Measurements from ENCODE around the gene TRIM71. TPM values are rescaled to one million over a fixed set of nuclear protein-coding genes. Genes with fewer than 3 reads are reported as not detected.

Gene TRIM71
- total RNA-seq, 1 donor from 2014 or later: 17.2 TPM

DNA sequence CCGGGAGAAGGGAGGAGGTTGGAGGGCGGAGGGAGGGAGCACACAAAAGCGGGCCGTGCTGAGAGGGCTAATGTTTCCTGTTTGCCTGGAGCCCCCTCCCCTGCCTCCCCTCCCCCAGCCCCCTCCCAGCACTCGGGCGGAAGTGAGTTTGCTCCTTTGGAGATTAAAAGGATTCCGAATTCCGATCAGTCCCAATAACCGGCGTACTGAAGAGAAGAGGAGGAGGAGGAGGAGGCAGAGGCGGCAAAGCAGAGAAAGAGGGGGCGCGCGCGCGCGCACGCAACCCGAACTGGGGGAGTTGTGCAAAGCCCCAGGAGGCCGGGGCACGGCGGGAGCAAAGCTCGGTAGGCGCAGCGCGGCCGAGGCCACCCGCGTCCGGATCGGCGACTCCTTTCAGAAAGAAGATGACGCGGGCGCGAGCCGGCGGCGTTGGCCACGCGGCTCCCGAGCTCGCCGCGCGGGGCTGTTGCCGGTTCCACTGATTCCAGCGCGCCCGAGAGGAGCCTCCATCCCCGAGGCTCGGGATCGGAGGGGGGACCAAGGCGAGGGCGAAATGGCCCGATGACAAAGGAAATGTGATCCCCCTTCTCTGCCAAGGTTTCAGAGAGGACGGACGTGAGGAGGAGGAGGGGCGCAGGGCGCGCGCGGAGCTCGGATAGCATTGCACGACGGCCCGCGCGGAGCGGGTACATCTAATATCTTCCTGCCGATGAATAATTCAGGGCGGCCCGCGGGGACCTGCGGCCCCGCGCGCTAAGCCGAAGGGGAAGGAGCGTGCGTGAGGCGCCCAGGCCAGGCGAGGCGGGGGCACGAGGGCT, 1.1 kb upstream of the TRIM71 start:
- H3K27me3 ChIP-seq (ENCODE audit: insufficient read depth, low read length): peaks cover 60% of the 10 kb centered on the region
- H3K4me1 ChIP-seq (ENCODE audit: insufficient read depth, low read length): peaks cover 4% of the 10 kb centered on the region
- TF ChIP-seq EZH2 (IDR thresholded peaks at IDR 0.05; ENCODE audit: insufficient read depth, low read length): no peak
- TF ChIP-seq, protein P1, sequence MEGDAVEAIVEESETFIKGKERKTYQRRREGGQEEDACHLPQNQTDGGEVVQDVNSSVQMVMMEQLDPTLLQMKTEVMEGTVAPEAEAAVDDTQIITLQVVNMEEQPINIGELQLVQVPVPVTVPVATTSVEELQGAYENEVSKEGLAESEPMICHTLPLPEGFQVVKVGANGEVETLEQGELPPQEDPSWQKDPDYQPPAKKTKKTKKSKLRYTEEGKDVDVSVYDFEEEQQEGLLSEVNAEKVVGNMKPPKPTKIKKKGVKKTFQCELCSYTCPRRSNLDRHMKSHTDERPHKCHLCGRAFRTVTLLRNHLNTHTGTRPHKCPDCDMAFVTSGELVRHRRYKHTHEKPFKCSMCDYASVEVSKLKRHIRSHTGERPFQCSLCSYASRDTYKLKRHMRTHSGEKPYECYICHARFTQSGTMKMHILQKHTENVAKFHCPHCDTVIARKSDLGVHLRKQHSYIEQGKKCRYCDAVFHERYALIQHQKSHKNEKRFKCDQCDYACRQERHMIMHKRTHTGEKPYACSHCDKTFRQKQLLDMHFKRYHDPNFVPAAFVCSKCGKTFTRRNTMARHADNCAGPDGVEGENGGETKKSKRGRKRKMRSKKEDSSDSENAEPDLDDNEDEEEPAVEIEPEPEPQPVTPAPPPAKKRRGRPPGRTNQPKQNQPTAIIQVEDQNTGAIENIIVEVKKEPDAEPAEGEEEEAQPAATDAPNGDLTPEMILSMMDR (IDR thresholded peaks at IDR 0.05; ENCODE audit: insufficient read depth, low read depth, low read length): no peak
- DNase-seq (ENCODE audit: low read depth): no peak
- H3K4me1 Mint-ChIP-seq (ENCODE audit: low read depth, unreplicated experiment): peaks cover 25% of the 10 kb centered on the region
- peak overlapping the region; percentile 85 for H3K4me2 ChIP-seq (ENCODE audit: low read length)
- peaks cover 15% of the 10 kb centered on the region for H3K9me3 ChIP-seq (ENCODE audit: insufficient read depth, low read depth, low read length)
- H3K27ac Mint-ChIP-seq (ENCODE audit: unreplicated experiment): peak overlapping the region; percentile 47
- H2AFZ ChIP-seq (ENCODE audit: low read depth, low read length): peak overlapping the region; percentile 83
- FAIRE-seq: no peak
- no peaks in the 10 kb centered on the region for H3K9me3 Mint-ChIP-seq (ENCODE audit: unreplicated experiment)
- H3K27me3 Mint-ChIP-seq (ENCODE audit: low read depth, unreplicated experiment): no peaks in the 10 kb centered on the region
- H3K4me3 ChIP-seq (ENCODE audit: insufficient read depth, low read depth, low read length): peak overlapping the region; percentile 44
- H3K79me2 ChIP-seq (ENCODE audit: insufficient read depth, low read length): no peaks in the 10 kb centered on the region
- H4K20me1 ChIP-seq (ENCODE audit: insufficient read depth, low read length): no peaks in the 10 kb centered on the region
- no peak overlapping the region for H3K9ac ChIP-seq (ENCODE audit: low read length)
- H3K27ac ChIP-seq (ENCODE audit: low read depth, low read length): no peak overlapping the region
- peak overlapping the region; percentile 89 for H3K4me3 Mint-ChIP-seq (ENCODE audit: unreplicated experiment)
- H3K36me3 ChIP-seq (ENCODE audit: insufficient read depth, low read length): no peaks in the 10 kb centered on the region
- peaks cover 9% of the 10 kb centered on the region for H3K36me3 Mint-ChIP-seq (ENCODE audit: low read depth, unreplicated experiment)

DNA sequence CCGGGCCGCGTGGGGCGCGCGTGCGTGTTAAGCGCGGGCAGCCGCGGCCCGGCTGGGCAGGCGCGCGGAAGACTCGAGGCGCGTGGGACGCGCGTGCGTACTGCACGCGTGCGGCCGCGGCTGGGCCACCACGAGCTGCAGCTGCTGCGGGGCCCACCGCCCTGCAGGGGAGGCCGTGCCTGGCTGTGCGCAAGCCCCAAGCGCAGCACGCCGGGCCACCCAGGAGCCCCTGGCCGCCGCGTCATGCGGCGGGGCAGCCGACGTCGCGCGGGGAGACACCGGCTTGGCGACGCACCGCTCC, 590 bp upstream of the TRIM71 start:
- no peak overlapping the region for H3K27ac ChIP-seq (ENCODE audit: low read depth, low read length)
- TF ChIP-seq, protein P1 (IDR thresholded peaks at IDR 0.05; ENCODE audit: insufficient read depth, low read depth, low read length): no peak
- peak; percentile 30 for TF ChIP-seq EZH2 (IDR thresholded peaks at IDR 0.05; ENCODE audit: insufficient read depth, low read length)
- peak overlapping the region; percentile 89 for H3K4me3 Mint-ChIP-seq (ENCODE audit: unreplicated experiment)

More for the DNA sequence above, 590 bp upstream of the TRIM71 start:
- DNase-seq (ENCODE audit: low read depth): no peak
- no peaks in the 10 kb centered on the region for H3K36me3 ChIP-seq (ENCODE audit: insufficient read depth, low read length)
- peak overlapping the region; percentile 47 for H2AFZ ChIP-seq (ENCODE audit: low read depth, low read length)
- no peaks in the 10 kb centered on the region for H3K27me3 Mint-ChIP-seq (ENCODE audit: low read depth, unreplicated experiment)
- no peaks in the 10 kb centered on the region for H4K20me1 ChIP-seq (ENCODE audit: insufficient read depth, low read length)
- FAIRE-seq: no peak
- H3K36me3 Mint-ChIP-seq (ENCODE audit: low read depth, unreplicated experiment): peaks cover 9% of the 10 kb centered on the region
- H3K4me1 ChIP-seq (ENCODE audit: insufficient read depth, low read length): peaks cover 4% of the 10 kb centered on the region
- H3K9me3 Mint-ChIP-seq (ENCODE audit: unreplicated experiment): no peaks in the 10 kb centered on the region
- peak overlapping the region; percentile 85 for H3K4me2 ChIP-seq (ENCODE audit: low read length)
- no peak overlapping the region for H3K9ac ChIP-seq (ENCODE audit: low read length)
- peaks cover 27% of the 10 kb centered on the region for H3K4me1 Mint-ChIP-seq (ENCODE audit: low read depth, unreplicated experiment)
- H3K4me3 ChIP-seq (ENCODE audit: insufficient read depth, low read depth, low read length): peak overlapping the region; percentile 44
- H3K27me3 ChIP-seq (ENCODE audit: insufficient read depth, low read length): peaks cover 66% of the 10 kb centered on the region
- H3K9me3 ChIP-seq (ENCODE audit: insufficient read depth, low read depth, low read length): peaks cover 15% of the 10 kb centered on the region
- no peaks in the 10 kb centered on the region for H3K79me2 ChIP-seq (ENCODE audit: insufficient read depth, low read length)
- H3K27ac Mint-ChIP-seq (ENCODE audit: unreplicated experiment): peak overlapping the region; percentile 77

Data from astrocyte (in vitro differentiated cells and primary cell).